Central memory CD4-positive, alpha-beta T cell (primary cell): ENCODE measurements around the gene IDH2.
"Not testable (repeated sequence)": the region's sequence is repeated elsewhere in the genome, so short reads cannot be mapped to it uniquely, and the experiment has no call there.

Experiments
- DNase-seq: peaks from one replicate; pipeline ENCODE4 v3.0.0; 2022
- total RNA-seq, 3 experiments: gene quantifications; one replicate each; lab custom pipeline; 2026; lab: John Stamatoyannopoulos, UW

IDH2 gene
- total RNA-seq, result 42.8 to 60.9 (median 52.5) reads per million in 3 experiments

GRCh38 chr15:90101969-90102890 lies at the start of gene IDH2:
Gene IDH2 (minus strand): TSS chr15:90102468. CDS start chr15:90102390, 78 bp downstream.
- peak; percentile 74 for DNase-seq

DNA sequence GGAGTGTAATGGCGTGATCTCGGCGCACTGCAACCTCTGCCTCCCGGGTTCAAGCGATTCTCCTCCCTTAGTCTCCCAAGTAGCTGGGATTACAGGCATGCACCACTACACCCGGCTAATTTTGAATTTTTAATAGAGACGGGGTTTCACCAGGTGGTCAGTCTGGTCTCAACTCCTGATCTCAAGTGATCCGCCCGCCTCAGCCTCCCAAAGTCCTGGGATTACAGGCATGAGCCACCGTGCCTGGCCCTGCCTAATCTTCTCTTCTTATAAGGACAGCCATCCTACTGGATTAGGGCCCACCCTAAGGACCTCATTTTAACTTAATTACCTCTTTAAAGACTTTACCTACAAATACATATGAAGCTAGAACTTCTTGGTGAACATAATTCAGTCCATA lies 48.3 kb upstream of the IDH2 start:
- DNase-seq, result not testable (repeated sequence)

GRCh38 chr15:90149609-90150340 lies 47.5 kb upstream of the IDH2 start:
- no peak for DNase-seq

GRCh38 chr15:90146198-90146761 lies 44.0 kb upstream of the IDH2 start:
- DNase-seq, result not testable (repeated sequence)

DNA sequence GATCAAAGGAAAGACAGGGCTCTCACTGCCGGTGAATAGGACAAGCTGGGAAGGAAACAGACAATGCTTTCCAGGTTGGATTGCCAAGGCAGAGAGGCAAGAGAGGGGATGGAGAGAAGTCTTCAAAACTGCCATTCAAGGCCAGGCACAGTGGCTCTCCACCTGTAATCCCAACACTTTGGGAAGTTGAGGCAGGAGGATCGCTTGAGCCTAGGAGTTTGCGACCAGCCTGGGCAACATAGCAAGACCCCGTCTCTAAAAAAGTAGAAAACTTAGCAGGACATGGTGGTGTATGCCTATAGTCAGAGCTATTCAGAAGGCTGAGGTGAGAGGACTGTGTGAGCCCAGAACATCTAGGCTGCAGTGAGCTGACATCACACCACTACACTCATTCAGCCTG lies 43.5 kb upstream of the IDH2 start:
- DNase-seq, result no peak

- DNase-seq, result no peak
Observed at GRCh38 chr15:90145259-90145658, 43.0 kb upstream of the IDH2 start.

GRCh38 chr15:90143166-90143655 lies 40.9 kb upstream of the IDH2 start:
- peak; percentile 53 for DNase-seq

- peak; percentile 61 for DNase-seq
Observed at GRCh38 chr15:90142216-90143165, 40.2 kb upstream of the IDH2 start.

GRCh38 chr15:90141646-90142045 lies 39.4 kb upstream of the IDH2 start:
- DNase-seq, result no peak

DNA sequence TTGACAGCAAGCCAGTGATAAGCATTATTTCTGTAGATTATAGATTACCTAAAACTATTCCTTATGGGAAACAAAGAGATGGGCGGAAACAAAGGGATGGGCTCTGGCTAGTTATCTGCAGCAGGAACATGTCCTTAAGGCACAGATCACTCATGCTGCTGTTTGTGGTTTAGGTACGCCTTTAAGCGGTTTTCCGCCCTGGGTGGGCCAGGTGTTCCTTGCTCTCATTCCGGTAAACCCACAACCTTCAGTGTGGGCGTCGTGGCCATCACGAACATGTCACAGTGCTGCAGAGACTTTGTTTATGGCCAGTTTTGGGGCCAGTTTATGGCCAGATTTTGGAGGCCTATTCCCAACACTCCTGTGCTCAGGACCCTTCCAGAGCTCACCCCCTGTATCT lies 37.3 kb upstream of the IDH2 start:
- DNase-seq, result peak; percentile 32

DNA sequence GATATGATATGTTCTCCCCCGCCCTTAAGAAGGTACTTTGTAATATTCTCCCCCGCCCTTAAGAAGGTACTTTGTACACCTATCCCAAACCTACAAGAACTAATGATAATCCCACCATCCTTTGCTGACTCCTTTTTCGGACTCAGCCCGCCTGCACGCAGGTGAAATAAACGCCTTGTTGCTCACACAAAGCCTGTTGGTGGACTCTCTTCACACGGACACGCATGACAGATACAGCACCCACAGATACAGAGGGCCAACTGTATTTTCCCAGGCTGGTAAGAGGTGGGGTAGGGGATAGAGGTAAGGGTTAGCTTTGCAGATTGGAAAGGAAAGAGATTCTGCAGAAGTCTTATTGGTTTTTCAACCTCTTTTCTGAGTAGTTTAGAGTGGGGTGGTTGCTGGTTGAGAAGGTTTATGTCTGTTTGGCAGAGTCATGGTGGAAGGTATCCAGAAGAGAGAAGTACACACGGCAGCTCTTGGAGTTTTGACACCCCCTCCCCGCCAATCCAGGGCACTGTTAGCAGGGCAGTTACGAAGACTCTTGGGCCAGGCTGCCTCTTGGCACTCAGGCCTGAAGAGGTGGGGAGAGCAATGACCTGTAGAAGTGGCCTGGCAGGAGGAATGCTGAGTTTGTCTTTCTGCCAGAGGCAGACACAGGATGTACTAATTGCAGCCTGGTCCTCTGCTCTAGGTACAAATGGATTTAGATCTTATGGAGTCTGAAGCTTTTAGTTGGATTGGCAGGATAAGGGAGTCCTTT lies 36.0 kb upstream of the IDH2 start:
- no peak for DNase-seq

- DNase-seq, result no peak
Observed at GRCh38 chr15:90132437-90132836, 30.2 kb upstream of the IDH2 start.

GRCh38 chr15:90131848-90132247 lies 29.6 kb upstream of the IDH2 start:
- DNase-seq, result no peak

DNA sequence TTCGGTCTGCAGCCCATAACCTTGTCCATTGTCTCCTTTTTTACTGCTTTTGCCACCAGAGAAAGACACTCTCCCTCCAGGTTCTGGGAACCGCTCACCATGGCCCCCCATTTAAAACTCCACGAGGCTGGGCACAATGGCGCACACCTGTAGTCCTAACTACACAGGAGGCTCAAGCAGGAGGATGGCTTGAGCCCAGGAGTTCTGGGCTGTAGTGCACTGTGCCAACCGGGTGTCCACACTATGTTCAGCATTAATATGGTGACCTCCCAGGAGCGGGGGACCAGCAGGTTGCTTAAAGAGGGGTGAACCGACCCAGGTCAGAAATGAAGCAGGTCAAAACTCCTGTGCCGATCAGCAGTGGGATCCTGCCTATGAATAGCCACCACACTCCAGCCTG lies 28.0 kb upstream of the IDH2 start:
- DNase-seq, result no peak

GRCh38 chr15:90126596-90127435 lies 24.5 kb upstream of the IDH2 start:
- DNase-seq, result no peak

- DNase-seq, result no peak
Observed at GRCh38 chr15:90126022-90126421, 23.8 kb upstream of the IDH2 start.

- no peak for DNase-seq
Observed at GRCh38 chr15:90124507-90124906, 22.2 kb upstream of the IDH2 start.

DNA sequence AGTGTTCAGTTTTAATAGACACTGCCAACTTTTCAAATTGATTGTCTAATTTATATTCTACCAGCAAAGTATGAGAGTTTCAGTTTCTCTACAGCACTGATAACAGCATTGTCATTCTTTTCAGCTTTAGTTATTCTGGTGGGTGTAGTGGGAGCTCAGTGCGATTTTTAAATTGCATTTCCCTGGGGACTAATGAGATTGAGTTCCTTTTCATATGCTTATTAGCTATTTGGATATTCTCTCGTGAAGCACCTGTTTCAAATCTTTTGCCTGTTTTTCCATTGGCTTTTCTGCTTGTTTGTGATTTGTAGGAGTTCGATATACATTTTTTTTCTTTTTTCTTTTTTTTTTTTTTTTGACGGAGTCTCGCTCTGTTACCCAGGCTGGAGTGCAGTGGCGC lies 18.8 kb upstream of the IDH2 start:
- no peak for DNase-seq

DNA sequence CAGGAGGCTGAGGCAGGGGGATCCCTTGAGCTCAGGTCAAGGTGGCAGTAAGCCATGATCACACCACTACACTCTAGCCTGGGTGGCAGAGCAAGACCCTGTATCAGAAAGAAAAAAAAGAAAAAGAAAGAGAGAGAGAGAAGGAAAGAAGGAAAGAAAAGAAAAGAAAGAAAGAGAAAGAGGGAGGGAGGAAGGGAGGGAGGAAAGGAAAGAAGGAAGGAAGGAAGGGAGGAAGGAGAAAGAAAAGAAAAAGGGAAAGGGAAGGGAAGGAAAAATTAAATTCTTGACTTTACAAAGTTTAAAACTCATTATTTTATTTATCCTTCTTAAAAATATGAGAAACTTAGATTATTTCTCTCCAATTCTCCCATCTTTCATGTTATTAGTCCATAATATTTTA lies 17.1 kb upstream of the IDH2 start:
- no peak for DNase-seq

DNA sequence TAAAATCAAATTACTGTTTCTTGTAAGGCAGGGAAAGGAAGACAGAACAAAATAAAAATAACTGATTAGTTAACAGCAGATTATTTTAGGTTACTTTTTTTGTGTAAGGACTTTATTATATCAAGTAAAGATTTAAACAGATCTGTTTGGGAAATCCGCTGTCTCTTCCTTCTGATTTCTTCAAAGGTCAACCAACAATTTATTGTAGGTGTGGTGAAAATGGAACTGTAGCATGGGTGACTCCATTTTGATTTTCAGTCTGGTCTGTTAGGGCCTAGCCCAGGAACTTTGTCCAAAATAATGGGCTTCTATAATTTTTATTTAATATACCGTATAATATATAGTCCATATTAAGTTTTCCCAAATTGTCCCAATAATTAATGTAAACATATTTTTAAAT lies 13.5 kb upstream of the IDH2 start:
- DNase-seq, result no peak
